Suprapubic skin (tissue), 4 donors: Measurements from ENCODE around the gene SRP54. TPM values are rescaled to one million over a fixed set of nuclear protein-coding genes. Genes with fewer than 3 reads are reported as not detected.
A peak's percentile ranks its signal among the peaks of the same experiment; 100 is the strongest.

ENCODE experiments used
- DNase-seq, 2 donors: peaks; one replicate each; pipeline ENCODE4 v3.0.0-alpha.2; 2019; ENCODE audit warnings: low spot score in 2 of 2
- H3K27ac ChIP-seq: fragments of 200-600 bp; sonication (generic); one replicate; pipeline ENCODE4 v1.5.1; 2019
- H3K27me3 ChIP-seq: fragments of 200-600 bp; sonication (generic); one replicate; pipeline ENCODE4 v1.5.1; 2019
- H3K36me3 ChIP-seq: fragments of 200-600 bp; sonication (generic); one replicate; pipeline ENCODE4 v1.5.1; 2019
- H3K4me1 ChIP-seq: fragments of 200-600 bp; sonication (generic); one replicate; pipeline ENCODE4 v1.5.1; 2019
- H3K4me3 ChIP-seq: fragments of 200-600 bp; sonication (generic); one replicate; pipeline ENCODE4 v1.5.1; 2019; ENCODE audit warnings: mild to moderate bottlenecking
- H3K9me3 ChIP-seq: fragments of 200-600 bp; sonication (generic); one replicate; pipeline ENCODE4 v1.5.1; 2019
- EP300 ChIP-seq: sonication (generic); formaldehyde crosslinking; IDR thresholded peaks from one replicate; pipeline ENCODE4 v1.6.1; 2017; ENCODE audit warnings: antibody characterized with exemption
- POLR2A ChIP-seq, 2 donors: fragments of 450-650 bp; IDR thresholded peaks; one replicate each; pipeline ENCODE4 v1.6.1; 2017; ENCODE audit warnings: antibody characterized with exemption in 2 of 2, mild to moderate bottlenecking in 2 of 2, moderate library complexity in 2 of 2
- POLR2AphosphoS5 ChIP-seq, 3 donors: sonication (generic); formaldehyde crosslinking; IDR thresholded peaks; one replicate each; pipeline ENCODE4 v1.6.1; 2017; ENCODE audit warnings: antibody characterized with exemption in 3 of 3
- WGBS: methylation state at CpG from one replicate; pipeline ENCODE4 v1.1.5; 2018; 5-methylcytosine and 5-hydroxymethylcytosine counted together
- total RNA-seq, 4 donors: library from RNA; depleted of rRNA; stranded (reverse); fragments of >200 nt; gene quantifications; one replicate each; pipeline ENCODE4 v1.1.0, GENCODE V29; 2016
- TF ChIP-seq, protein P1 (sequence below), 2 donors: fragments of 200-600 bp in 1 of 2; fragments of 450-650 bp in 1 of 2; sonication (generic) in 1 of 2; IDR thresholded peaks; one replicate each; pipeline ENCODE4 v1.5.1; 2016 to 2019; ENCODE audit warnings: antibody characterized with exemption in 2 of 2, mild to moderate bottlenecking in 1 of 2, moderate library complexity in 1 of 2

The SRP54 gene
- total RNA-seq, 4 donors from 2014 or later: 41.5 to 89.5 (median 50.8) TPM

GRCh38 chr14:34970665-34971064 is 12.1 kb upstream of the SRP54 start:
- no peaks in the 10 kb centered on the region for H3K9me3 ChIP-seq
- WGBS: 100% methylated on average over 1 of the region's 1 CpG
- no peak for DNase-seq

DNA sequence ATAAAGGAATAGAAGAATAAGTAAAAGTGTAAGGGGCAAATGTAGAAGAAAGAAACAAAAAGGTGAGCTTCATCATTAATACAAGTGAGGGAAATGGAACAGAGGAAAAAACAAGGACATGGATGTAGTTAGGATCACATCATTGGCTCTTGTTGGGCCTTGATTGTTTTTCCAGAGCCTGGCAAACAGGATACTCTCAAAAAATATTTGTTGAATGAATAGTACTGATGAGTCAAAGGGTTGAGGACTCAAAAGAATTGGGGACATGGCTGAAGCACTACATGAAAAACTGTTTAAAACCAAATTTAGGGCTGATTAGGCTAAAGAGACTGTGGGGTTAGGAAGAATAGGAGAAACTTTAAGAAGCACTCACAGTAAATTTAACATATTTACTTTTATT is 11.4 kb upstream of the SRP54 start:
- Histone ChIP-seq H3K27ac (no peak overlapping the region), H3K36me3 (peaks cover 4% of the 10 kb centered on the region), H3K9me3 (no peaks in the 10 kb centered on the region), H3K4me3 (no peak overlapping the region), H3K4me1 (no peaks in the 10 kb centered on the region), H3K27me3 (no peaks in the 10 kb centered on the region)
- no peak for TF ChIP-seq EP300
- DNase-seq: no peak

More at GRCh38 chr14:34970665-34971064, 12.1 kb upstream of the SRP54 start:
- TF ChIP-seq, protein P1, sequence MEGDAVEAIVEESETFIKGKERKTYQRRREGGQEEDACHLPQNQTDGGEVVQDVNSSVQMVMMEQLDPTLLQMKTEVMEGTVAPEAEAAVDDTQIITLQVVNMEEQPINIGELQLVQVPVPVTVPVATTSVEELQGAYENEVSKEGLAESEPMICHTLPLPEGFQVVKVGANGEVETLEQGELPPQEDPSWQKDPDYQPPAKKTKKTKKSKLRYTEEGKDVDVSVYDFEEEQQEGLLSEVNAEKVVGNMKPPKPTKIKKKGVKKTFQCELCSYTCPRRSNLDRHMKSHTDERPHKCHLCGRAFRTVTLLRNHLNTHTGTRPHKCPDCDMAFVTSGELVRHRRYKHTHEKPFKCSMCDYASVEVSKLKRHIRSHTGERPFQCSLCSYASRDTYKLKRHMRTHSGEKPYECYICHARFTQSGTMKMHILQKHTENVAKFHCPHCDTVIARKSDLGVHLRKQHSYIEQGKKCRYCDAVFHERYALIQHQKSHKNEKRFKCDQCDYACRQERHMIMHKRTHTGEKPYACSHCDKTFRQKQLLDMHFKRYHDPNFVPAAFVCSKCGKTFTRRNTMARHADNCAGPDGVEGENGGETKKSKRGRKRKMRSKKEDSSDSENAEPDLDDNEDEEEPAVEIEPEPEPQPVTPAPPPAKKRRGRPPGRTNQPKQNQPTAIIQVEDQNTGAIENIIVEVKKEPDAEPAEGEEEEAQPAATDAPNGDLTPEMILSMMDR (IDR thresholded peaks at IDR 0.05): no peak
- TF ChIP-seq EP300: no peak
- TF ChIP-seq POLR2AphosphoS5 (IDR thresholded peaks at IDR 0.05): no peak
- Histone ChIP-seq H3K4me3 (no peak overlapping the region), H3K36me3 (peaks cover 4% of the 10 kb centered on the region), H3K27me3 (no peaks in the 10 kb centered on the region), H3K4me1 (no peaks in the 10 kb centered on the region), H3K27ac (no peak overlapping the region)

GRCh38 chr14:34971801-34972200 is 11.0 kb upstream of the SRP54 start:
- no peaks in the 10 kb centered on the region for H3K27me3 ChIP-seq
- H3K4me3 ChIP-seq: no peak overlapping the region
- no peaks in the 10 kb centered on the region for H3K9me3 ChIP-seq
- H3K36me3 ChIP-seq: peaks cover 4% of the 10 kb centered on the region
- no peaks in the 10 kb centered on the region for H3K4me1 ChIP-seq
- no peak for TF ChIP-seq POLR2AphosphoS5 (IDR thresholded peaks at IDR 0.05)
- TF ChIP-seq EP300: no peak
- TF ChIP-seq, protein P1 (IDR thresholded peaks at IDR 0.05): no peak
- no peak for TF ChIP-seq POLR2A (IDR thresholded peaks at IDR 0.05)
- no peak overlapping the region for H3K27ac ChIP-seq
- no peak for DNase-seq
- WGBS: 84% methylated on average over 5 of the region's 5 CpGs

- WGBS: 96% methylated on average over 5 of the region's 5 CpGs
- DNase-seq: no peak
- Histone ChIP-seq H3K4me3 (no peak overlapping the region), H3K27ac (no peak overlapping the region), H3K27me3 (no peaks in the 10 kb centered on the region), H3K36me3 (no peaks in the 10 kb centered on the region), H3K9me3 (no peaks in the 10 kb centered on the region), H3K4me1 (peaks cover 19% of the 10 kb centered on the region)
- TF ChIP-seq, protein P1 (IDR thresholded peaks at IDR 0.05): no peak
- TF ChIP-seq POLR2AphosphoS5 (IDR thresholded peaks at IDR 0.05): no peak
- no peak for TF ChIP-seq EP300
- TF ChIP-seq POLR2A (IDR thresholded peaks at IDR 0.05): no peak
Observed at GRCh38 chr14:34978444-34978843, 4.3 kb upstream of the SRP54 start.

GRCh38 chr14:34980337-34980900 is 2.4 kb upstream of the SRP54 start:
- H3K27ac ChIP-seq: peak overlapping the region; percentile 97
- TF ChIP-seq, protein P1 (IDR thresholded peaks at IDR 0.05): no peak
- no peak for TF ChIP-seq POLR2A (IDR thresholded peaks at IDR 0.05)
- no peak for TF ChIP-seq POLR2AphosphoS5 (IDR thresholded peaks at IDR 0.05)
- no peak for TF ChIP-seq EP300
- H3K36me3 ChIP-seq: no peaks in the 10 kb centered on the region
- peaks cover 38% of the 10 kb centered on the region for H3K4me1 ChIP-seq
- no peaks in the 10 kb centered on the region for H3K27me3 ChIP-seq
- H3K4me3 ChIP-seq: peak overlapping the region; percentile 82
- no peaks in the 10 kb centered on the region for H3K9me3 ChIP-seq
- WGBS: 88% methylated on average over 11 of the region's 11 CpGs
- DNase-seq: no peak
